GM21528 (cell line): Measurements from ENCODE around the gene RASL10B.

Source experiments
- ATAC-seq: cut with Tn5 transposase; IDR thresholded peaks from one replicate; pipeline ENCODE4 v1.9.1; 2021; ENCODE audit warnings: mild to moderate bottlenecking, moderate library complexity; ENCODE audit not compliant: unreplicated experiment, low FRiP score

Gene RASL10B

DNA sequence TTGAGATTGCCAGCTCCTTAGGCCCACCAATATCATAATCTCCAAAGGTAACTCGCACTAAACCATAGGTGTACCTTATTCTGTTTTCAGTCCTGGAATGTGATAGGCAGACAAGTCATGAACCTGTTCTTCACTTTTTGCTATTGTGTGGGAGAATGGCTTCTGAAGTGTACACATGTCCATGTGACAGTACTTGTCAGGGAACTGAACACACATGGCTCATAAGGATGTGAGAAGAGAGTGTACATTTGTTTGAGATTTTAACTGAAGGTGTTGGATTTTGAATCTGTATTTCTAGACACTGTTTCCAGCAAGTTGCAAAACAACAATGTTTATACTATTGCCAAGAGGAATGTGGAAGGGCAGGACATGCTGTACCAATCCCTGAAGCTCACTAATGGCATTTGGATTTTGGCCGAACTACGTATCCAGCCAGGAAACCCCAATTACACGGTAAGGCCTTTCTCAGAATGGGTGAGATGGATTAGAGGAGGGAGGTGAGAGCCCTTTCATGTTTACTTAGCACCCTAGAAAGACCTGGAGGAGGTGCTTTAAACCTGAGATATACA lies 14.5 kb upstream of the RASL10B start:
- ATAC-seq: no peak

DNA sequence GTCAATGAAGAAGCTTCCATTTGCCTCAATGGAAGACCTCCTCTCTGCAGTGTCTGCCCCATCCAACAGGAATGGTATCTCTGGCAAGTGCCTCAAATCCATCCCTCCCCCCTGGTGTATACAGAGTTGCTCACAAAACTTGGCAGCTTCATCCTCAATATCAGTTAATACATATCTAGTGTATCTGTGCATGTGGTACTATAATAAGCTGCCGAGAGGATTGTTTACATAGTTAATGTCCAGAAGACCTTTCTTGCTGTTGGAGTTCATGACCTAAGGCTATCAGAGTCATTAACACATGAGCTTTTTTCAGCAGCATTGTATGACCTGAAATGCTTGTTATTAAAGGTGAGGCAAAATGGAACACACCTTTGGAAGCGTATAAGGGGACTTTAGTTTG lies 14.0 kb upstream of the RASL10B start:
- ATAC-seq: no peak

DNA sequence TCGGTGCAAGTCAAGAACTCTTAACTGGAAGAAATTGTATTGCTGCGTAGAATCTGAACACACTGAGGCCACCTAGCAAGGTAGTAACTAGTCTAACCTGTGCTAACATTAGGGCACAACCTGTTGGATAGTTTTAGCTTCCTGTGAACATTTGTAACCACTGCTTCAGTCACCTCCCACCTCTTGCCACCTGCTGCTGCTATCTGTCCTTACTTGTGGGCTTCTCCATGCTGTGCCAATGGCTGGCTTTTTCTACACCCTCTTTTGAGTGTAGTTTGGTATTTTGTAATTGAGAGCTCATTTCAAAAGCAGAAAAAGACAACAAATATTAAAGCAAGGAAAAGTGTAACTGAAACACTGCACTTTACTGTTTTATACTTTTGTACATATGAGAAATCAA lies 7.7 kb upstream of the RASL10B start:
- no peak for ATAC-seq

DNA sequence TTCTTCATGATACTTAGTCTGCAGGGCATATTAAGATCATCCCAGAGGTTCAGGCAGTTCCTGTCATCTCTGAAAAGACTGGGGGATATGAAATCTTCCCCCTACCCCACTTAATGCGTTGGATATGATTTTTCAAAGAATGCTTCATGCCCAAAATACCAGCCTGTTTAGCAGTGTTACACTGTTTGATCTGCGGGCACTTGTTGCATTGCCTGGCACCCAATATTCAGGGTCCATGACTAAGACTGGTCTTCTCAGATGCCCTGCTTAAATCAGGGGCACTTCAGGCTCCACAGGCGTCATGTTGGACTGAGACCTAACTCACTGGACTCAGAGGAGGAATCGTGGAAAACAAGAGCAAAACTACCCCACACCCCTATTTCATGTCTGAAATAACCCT lies 6.4 kb upstream of the RASL10B start:
- no peak for ATAC-seq

DNA sequence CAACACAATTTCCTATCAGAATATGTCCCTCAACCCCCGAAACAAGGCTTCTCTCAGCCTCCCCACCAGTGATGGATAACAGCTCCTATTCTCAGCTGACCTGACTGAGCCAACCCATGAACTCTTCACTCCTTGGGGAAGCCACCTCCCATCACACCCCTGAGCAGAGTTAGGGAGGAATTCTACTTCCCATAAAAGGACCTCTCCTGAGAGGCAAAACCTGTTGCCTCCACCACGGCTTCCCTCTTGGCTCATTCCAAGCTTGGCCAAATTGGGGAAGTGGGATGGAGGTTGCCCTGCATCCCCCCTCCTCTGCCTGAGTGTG lies 5.7 kb upstream of the RASL10B start:
- ATAC-seq: no peak

DNA sequence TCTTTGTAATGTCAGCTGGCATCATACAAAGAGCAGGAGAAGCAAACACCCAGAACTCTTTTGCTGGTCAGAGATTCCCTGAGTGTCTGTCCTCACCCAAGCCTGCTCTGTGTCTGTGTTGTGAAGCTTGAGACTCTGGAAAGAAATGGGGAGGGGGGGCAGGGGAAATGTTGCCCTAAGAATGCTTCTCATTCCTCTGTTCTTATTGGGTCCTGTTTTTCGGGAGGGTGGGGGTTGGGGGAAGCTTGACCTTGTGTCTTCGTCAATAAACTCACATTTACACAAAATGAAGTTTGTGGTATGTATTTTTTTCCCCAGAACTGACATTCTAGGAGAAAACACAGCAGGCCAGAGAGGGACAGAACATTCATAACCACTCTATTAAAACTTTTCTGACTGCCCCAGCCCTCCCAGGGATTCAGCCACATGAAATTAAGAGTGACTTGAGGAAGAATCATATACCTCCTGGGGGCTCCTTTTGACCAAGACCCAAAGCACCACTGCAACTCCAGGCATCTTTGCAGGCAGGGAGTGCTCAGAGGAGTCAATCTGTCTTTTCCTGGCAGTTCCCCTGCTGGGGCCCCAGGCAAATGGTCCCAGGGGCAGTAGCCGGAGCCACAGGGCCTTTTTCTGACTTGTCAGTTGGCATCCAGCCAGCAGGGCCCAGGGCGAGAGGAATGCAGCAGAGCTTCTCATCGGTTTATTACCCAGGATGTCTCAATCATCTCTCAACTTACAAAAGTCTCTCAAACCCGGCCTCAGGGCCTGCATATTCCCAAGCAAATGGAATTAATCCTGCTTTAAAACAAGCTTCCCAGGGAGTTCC lies 5.1 kb upstream of the RASL10B start:
- no peak for ATAC-seq

DNA sequence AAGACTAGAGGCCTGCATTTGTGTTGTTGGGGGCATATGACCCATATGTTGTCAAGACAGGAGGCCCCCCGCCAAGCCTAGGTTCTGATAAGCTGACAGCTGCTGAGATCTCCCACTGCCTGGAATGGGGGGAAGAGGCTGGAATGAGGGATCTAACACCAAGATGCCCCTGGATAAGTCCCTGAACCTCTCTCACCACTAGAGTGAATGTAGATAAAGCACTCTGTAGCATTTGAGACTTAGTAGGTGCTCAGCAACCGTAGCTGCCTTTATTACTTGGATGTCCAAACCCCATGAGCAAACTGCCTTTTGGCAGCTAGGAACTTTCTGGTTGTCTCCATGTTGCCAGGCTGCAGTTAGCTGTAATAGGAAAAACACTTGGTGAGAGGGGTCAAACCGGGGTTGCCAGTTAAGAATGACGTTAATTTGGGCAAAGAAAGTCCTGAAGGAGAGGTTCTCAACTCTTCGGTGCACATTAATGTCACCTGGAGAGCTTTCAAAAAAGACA lies 4.4 kb upstream of the RASL10B start:
- no peak for ATAC-seq

DNA sequence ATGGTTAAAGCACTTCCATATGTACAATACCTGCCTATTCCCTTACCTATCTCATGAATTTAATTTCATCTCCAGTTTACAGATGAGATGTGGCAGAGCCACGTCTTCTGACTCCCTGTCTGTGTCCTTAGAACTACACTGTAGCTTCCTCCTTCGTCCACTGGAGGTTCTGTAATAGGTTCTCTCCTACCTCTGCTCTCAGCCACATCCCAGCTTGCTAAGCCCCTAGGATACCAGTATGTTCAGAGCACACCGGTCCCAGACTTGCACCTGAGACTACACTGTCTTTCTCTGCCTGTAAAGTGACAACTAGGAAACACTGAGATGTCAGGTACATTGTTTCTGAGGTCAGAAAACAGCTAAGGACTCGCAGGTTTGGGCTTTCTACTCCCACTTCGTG lies 3.8 kb upstream of the RASL10B start:
- no peak for ATAC-seq

DNA sequence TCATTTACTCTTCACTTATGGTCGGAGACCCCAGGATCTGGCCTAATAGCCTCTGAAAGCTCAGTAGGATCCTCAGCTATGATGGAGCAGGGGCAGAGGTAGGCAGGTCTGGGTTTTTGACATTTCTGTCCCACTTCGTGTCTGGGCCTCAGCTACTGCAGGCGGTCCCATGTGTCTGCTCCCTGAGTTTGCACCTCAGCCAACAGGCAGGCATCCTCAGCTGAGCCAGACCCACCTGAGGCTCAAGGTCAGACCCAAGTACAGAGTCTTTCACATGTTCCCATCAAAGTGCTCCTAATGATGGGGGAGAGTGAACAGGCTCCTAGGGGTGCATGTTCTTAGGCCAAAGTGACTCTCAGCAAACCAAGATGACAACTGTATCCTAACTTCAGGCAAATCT lies 2.9 kb upstream of the RASL10B start:
- no peak for ATAC-seq

DNA sequence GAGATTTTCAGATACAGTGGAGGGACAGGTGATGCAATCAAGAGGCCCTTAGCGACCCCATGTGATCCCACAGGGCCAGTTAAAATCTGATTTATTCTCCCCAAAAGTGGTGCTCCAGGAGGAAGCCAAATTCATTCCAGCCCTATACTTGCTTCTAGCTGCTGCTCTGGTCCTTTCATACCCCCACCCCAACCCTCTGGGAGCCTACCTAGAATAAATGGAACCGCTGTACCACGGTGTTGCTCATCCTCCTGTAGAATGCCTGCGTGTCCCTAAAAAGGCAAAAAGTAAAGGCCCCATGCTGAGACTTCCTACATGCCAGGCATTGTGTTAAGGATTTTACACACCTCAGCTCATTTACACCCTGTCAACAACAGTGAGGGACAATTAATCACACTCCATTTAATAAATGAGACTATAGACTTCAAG lies 2.0 kb upstream of the RASL10B start:
- ATAC-seq: no peak

DNA sequence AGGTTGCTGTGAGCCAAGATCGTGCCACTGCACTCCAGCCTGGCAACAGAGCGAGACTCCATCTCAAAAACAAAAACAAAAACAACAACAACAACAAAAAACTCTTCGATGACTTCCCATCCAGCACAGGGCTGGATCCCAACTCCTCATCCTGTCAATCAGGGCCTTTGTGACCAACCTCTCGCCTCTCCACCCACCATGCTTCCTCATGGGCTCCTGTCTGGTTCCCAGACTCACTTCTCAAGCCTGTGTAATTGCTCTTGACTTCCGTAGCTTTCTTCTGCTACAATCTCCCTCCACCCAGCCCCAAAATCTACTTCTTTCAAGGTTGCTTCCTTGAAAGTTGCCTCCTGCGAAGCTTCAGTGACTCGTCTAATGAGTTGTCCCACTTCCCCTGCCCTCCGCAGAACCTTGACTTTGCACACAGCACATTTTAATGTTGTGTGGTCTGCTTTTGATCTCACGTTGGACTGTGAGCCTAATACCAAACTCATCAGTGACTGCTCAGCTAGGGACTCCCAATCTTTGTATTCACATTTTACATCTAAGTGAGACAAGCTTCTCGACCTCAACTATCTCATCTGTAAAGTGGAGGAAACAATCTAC lies 936 bp upstream of the RASL10B start:
- no peak for ATAC-seq

DNA sequence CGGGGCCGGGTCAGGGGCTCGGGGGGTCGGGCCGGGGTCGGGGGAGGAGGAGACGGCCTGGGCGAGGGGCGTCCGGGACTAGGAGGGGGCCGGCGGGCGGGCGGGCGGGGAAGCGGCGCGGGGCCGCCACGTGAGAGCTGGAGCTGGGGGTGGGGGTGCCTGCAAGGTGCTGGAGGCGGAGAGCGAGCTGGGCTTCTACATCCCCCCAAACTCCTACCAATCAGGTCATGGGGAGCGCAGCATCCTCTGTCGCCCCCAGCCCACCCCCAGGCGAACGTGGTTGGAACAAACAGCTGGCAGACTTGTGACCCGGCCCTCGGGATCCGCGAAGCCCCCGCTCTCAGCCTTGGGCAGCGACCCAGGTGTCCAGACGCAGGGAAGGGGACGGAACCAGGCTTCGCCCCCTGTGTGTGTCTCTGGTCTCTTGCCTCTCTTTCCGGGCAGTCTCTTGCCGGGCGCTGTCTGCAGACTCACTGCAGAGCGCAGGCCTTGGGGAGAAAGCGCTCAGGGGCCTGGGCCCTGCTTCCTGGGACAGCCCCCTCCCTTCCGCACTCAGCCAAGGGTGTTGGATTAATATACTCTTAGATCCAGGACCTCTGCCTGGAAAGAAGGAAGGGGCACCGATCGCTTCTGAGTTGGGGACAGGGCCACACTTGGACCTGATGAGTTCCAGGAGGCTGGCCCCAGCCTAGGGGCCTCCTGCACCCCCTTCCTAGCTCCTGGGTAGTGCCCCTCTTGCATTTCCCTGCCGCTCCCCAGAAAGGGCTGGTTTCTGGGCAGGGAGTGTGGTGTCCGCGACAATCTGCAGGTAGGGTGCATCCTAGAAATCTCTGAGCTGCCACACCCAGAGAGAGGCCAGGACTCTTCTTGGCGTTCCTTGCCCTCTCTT lies 722 bp downstream of the RASL10B start:
- no peak for ATAC-seq

DNA sequence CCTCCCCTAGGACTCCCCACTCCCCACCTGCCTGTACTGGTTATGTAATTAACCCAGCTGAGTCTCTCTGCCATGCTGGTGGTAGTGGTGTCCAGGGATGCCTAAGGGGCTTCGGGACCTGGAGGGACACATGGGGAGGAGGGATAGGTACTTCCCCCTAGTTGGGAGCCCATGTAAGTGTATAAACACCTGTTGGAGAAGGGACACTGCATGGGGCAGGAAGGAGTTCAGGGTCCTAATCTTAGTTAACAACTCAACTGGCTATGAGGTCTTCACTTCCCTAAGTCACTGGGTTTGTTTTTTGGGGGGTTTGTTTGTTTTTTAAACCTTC lies 1.3 kb downstream of the RASL10B start:
- ATAC-seq: no peak

DNA sequence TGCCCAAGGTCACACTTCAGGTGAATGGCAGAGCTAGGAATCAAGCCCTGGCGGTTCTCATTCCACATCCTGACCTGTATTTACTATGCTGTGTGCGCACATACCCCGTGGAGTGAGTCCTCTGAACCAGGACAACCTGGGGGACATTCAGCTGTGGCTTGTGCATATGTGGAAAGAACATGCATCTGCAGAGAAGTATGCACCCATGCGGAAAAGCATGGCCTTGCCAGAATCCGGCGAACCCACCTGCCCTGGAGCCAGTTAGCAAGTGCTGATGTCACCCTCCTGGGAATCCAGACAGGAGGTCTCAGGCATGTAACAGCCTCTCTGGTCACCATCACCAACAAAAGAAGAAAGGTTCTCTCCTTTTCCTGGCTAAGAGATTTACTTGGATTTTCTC lies 1.9 kb downstream of the RASL10B start:
- no peak for ATAC-seq

DNA sequence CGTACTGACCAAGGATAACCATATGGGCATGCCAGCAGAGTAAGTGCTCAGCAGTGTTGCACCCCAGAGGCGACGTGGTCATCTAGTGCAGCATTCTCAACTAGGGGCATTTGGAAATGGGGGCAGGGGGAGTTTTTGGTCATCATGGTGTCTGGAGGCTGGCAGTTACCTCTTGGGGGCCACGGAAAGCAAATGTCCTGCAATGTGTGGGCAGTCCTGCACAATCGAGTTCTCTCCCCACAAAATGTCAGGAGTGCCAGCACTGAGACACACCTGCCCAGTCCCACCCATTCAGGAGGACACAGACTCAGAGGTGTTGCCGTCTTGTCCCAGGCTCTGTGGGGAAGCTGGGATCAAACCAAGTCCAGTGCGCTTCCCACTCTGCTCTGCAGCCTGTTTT lies 3.0 kb downstream of the RASL10B start:
- ATAC-seq: no peak

DNA sequence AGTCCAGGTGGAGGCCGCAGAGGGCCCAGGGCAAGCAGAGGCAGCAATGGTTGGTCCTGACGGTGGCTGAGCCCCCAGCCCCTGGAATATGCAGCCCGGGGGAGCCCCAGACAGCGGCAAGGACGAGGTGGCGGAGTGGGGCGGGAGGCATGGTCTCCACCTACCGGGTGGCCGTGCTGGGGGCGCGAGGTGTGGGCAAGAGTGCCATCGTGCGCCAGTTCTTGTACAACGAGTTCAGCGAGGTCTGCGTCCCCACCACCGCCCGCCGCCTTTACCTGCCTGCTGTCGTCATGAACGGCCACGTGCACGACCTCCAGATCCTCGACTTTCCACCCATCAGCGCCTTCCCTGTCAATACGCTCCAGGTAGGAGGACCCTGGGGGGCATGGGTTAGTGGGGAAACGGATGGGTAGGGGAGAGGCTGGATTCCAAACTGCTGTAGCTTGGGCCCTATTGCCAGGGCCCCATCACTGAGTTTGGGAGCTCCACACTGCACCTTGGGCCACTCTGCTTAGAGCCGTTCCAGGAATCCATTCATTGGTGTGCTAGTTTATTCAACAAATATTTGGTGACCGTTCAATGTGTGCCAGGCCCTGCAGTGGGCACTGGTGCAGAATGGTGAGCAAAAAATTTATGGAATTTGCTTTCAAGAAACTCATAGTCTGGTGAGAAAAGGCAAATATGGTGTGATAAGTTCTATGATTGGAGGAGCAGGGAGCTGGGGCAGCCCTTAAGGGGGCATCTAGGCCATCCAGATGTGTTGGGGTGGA lies 3.8 kb downstream of the RASL10B start:
- no peak for ATAC-seq

DNA sequence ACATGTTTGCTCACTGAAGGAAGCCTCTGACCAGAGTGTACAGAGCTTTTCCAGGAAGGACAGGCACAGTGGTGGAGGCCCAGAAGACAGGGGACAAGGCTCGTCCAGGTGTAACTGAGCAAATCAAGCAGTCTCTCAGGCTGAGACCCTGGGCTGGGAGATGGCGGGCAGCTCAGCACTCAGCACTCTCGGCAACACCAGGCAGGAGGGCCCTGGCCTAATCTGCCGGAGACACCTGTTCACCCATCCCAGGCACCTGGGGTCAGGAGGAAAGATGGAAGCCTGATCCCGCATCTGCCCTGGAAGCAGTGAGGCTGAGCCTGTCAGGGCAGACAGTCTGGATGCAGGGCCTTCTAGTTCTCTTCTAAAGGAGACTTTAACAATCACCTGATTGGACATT lies 4.8 kb downstream of the RASL10B start:
- ATAC-seq: no peak

DNA sequence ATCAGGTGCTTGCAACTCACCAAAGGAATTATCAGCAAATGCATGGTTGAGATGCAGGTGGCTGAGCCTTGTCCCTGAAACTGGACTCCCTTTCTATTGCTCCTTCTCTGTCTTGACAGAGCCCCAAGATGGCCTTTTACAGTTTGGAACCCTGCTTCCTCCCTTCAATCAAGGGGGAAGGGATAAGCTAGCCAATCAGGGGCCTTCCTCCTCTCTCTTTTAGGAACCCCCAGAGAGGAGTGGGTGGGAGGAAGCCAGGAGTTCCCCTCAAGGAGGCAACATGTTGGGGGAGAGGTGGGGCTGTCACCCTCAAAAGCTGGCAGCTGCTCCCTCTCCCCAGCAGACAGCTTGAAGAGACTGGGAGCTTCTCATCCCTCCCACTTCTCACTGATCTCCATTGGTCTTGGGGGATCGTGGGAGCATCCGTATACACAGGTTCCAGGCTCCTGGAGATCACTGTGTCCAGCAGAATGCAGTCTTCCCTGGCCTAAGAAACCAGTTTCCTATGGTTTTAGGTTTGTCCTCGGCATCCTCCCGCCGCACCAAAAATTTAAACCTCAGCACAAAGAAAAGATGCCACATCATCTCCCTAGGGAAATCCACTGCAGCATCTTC lies 7.2 kb downstream of the RASL10B start:
- ATAC-seq: no peak

DNA sequence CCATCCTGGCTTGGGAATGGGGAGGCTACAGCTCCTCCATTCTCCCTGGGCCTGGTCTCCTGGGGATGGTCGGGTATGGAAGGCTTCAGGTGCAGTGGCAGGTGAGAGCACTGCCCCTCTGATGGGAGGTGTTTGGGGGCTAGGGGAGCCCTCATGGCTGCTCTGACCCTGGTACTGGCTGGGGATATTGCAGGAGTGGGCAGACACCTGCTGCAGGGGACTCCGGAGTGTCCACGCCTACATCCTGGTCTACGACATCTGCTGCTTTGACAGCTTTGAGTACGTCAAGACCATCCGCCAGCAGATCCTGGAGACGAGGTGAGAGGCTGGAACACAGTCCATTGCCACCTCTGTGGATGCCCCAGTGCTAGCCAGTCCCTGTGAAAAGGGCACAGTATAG lies 8.8 kb downstream of the RASL10B start:
- no peak for ATAC-seq
